Right lobe of liver (tissue), 4 donors: ENCODE data around the gene KIF5C.

ENCODE experiments used
- CTCF ChIP-seq, 4 donors: fragments of 200-600 bp in 3 of 4; fragments of 450-650 bp in 1 of 4; IDR thresholded peaks; one replicate each; pipeline versions ENCODE4 v1.5.1 to v1.8.0; 2016 to 2022; ENCODE audit warnings: antibody characterized with exemption in 4 of 4, mild to moderate bottlenecking in 2 of 4
- POLR2A ChIP-seq: fragments of 450-650 bp; IDR thresholded peaks from one replicate; pipeline ENCODE4 v1.6.1; 2017; ENCODE audit warnings: antibody characterized with exemption, mild to moderate bottlenecking
- donor health status: DM: no; HTN: no; CAD: no.
- donor health status: DM: no; HTN: no; CAD: no.
- donor health status: DM: no; HTN: yes; CAD: no.

DNA sequence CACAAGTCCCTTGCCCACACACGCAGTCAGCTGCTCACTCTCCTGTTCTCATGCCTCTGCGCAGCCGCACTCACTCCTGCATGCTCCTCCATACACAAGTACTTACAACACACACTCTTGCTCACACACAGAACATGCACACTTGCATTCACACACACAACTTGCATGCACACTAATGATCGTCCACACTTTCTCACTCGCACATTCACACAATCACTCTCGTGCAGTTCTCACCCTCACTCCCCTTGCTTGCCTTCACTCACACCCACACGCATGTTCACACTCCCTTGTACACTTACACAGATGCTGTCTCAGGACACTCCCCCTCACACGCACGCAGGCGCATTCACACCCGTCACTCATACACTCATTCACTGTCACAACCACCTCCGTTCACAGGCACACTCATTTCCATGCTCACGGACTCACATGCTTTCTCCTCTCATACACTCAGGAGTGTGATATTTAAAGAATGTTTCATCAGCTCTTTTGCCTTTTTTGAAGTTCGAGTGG is 127.4 kb downstream of the KIF5C start:
- TF ChIP-seq CTCF (IDR thresholded peaks at IDR 0.05) (no peak), POLR2A (no peak)
